K562 (cell line): Measurements from ENCODE around the gene COL4A2. TPM values are rescaled to one million over a fixed set of nuclear protein-coding genes. Genes with fewer than 3 reads are reported as not detected.
A peak's percentile ranks its signal among the peaks of the same experiment; 100 is the strongest.

Experiments
- ATAC-seq: fragments of 200-7000 bp; cut with Tn5 transposase; 3 replicates; pipeline ENCODE4 v1.9.1; 2020; ENCODE audit warnings: moderate library complexity
- BruUV-seq: library from RNA; stranded (reverse); fragments of 400-500 nt; replicated peaks from 2 replicates; lab custom pipeline; 2021; lab: Mats Ljungman, UMichigan
- CTCF ChIA-PET: fragments of 300-600 bp; formaldehyde crosslinking; extraction: SDS; loops from one replicate; lab custom pipeline; 2021; ENCODE audit warnings: low intra/inter-chr PET ratio; lab: Yijun Ruan, JAX
- POLR2A ChIA-PET: fragments of 300-600, 350-650 bp; sonication (Branson Sonifier 250); formaldehyde crosslinking; extraction: SDS; loops from one replicate; lab custom pipeline; 2021; ENCODE audit warnings: antibody characterized with exemption, inconsistent platforms; lab: Yijun Ruan, JAX
- DNase-seq, 4 experiments: peaks; one replicate each; pipeline versions ENCODE4 v3.0.0 to v3.0.0-alpha.2; 2011 to 2018; ENCODE audit warnings: low spot score in 3 of 4, mixed read lengths in 3 of 4; ENCODE audit errors: extremely low read depth in 1 of 4
- FAIRE-seq: peaks from 2 replicates; lab custom pipeline; 2011; peaks lifted over from hg19 to GRCh38; lab: Jason Lieb, UNC
- H2AFZ ChIP-seq: 2 replicates; pipeline ENCODE4 v1.6.0; 2011; ENCODE audit warnings: low read depth, low read length, control low read depth, inconsistent platforms
- H3K27ac ChIP-seq: fragments of 200-600 bp; 3 replicates; pipeline ENCODE4 v1.8.0; 2011; ENCODE audit warnings: low read depth, mild to moderate bottlenecking, control low read depth, inconsistent platforms, low read length, moderate library complexity, mixed read lengths; ENCODE audit errors: extremely low read depth
- H3K27me3 ChIP-seq, 2 experiments: fragments of 300-600 bp in 1 of 2; 2 replicates in 1 of 2; 3 replicates in 1 of 2; pipeline versions ENCODE4 v1.6.0 to v1.8.0; 2011; ENCODE audit warnings: inconsistent platforms in 2 of 2, low read length in 2 of 2, mild to moderate bottlenecking in 1 of 2, mixed read lengths in 1 of 2, moderate library complexity in 1 of 2; ENCODE audit not compliant: control insufficient read depth in 2 of 2, insufficient read depth in 2 of 2
- H3K36me3 ChIP-seq: fragments of 300-600 bp; 3 replicates; pipeline ENCODE4 v1.8.0; 2011; ENCODE audit warnings: mild to moderate bottlenecking, low read length, inconsistent platforms; ENCODE audit not compliant: control insufficient read depth, insufficient read depth
- H3K4me1 ChIP-seq, 2 experiments: fragments of 200-600 bp in 1 of 2; replicated peaks in 1 of 2; 2 replicates in 1 of 2; 3 replicates in 1 of 2; pipeline versions ENCODE4 v1.5.1 to v1.8.0; 2011; ENCODE audit warnings: inconsistent platforms in 2 of 2, low read length in 2 of 2, mild to moderate bottlenecking in 1 of 2, mixed read lengths in 1 of 2, moderate library complexity in 1 of 2; ENCODE audit not compliant: control insufficient read depth in 2 of 2, insufficient read depth in 2 of 2
- H3K4me2 ChIP-seq: 2 replicates; pipeline ENCODE4 v1.6.1; 2011; ENCODE audit warnings: low read length, control low read depth, inconsistent platforms, mixed read lengths; ENCODE audit not compliant: insufficient read depth
- H3K4me3 ChIP-seq: fragments of 200-600 bp; sonication (generic), shearing (Covaris generic); 2 replicates; pipeline ENCODE4 v1.5.1; 2016; ENCODE audit warnings: control low read depth, inconsistent platforms
- H3K79me2 ChIP-seq: fragments of 200-600 bp; 3 replicates; pipeline ENCODE4 v1.8.0; 2011; ENCODE audit warnings: low read length, inconsistent platforms; ENCODE audit not compliant: control insufficient read depth, insufficient read depth
- H3K9ac ChIP-seq, 2 experiments: 2 replicates each; pipeline versions ENCODE4 v1.6.0 to v1.6.1; 2011; ENCODE audit warnings: low read depth in 2 of 2, low read length in 2 of 2, control low read depth in 1 of 2, inconsistent platforms in 1 of 2, mild to moderate bottlenecking in 1 of 2, mixed read lengths in 1 of 2; ENCODE audit not compliant: insufficient read depth in 1 of 2
- H3K9me1 ChIP-seq: one replicate; pipeline ENCODE4 v1.6.0; 2011; ENCODE audit warnings: inconsistent platforms, mild to moderate bottlenecking, low read length, moderate library complexity; ENCODE audit not compliant: control insufficient read depth, insufficient read depth
- H3K9me3 ChIP-seq: replicated peaks from 2 replicates; pipeline ENCODE4 v1.5.1; 2011; ENCODE audit warnings: low read depth, low read length, inconsistent platforms; ENCODE audit not compliant: control insufficient read depth, insufficient read depth
- H4K20me1 ChIP-seq: replicated peaks from 2 replicates; pipeline ENCODE4 v1.6.1; 2011; ENCODE audit warnings: low read length, inconsistent platforms, mixed read lengths; ENCODE audit not compliant: control insufficient read depth, insufficient read depth
- CEBPZ ChIP-seq: fragments of 150-350 bp; IDR thresholded peaks from 2 replicates; pipeline ENCODE4 v1.6.1; 2014; ENCODE audit warnings: low read depth, mild to moderate bottlenecking, low read length, borderline replicate concordance
- NR1H2 ChIP-seq: sonication (generic); formaldehyde crosslinking; IDR thresholded peaks from 2 replicates; pipeline ENCODE4 v1.4.0; 2020; ENCODE audit warnings: mild to moderate bottlenecking, missing genetic modification reagents
- SRSF3 ChIP-seq: fragments of 200-400 bp; formaldehyde crosslinking; IDR thresholded peaks from 2 replicates; pipeline ENCODE4 v1.6.1; 2016; ENCODE audit warnings: mild to moderate bottlenecking, low read length, moderate library complexity; ENCODE audit not compliant: insufficient read depth
- ZBTB11 ChIP-seq, 3 experiments: fragments of 200-800 bp in 1 of 3; fragments of 250-450 bp in 1 of 3; fragments of 450-650 bp in 1 of 3; sonication (Bioruptor Pico) in 1 of 3; sonication (Bioruptor generic) in 1 of 3; formaldehyde crosslinking in 1 of 3; IDR thresholded peaks; 2 replicates each; pipeline versions ENCODE4 v1.6.1 to v1.8.0; 2016 to 2022; ENCODE audit warnings: mild to moderate bottlenecking in 2 of 3, missing genetic modification characterization in 2 of 3, missing compliant biosample characterization in 1 of 3, moderate library complexity in 1 of 3
- ZBTB34 ChIP-seq: fragments of 250-450 bp; sonication (Bioruptor Pico); IDR thresholded peaks from 2 replicates; pipeline ENCODE4 v1.8.0; 2021; ENCODE audit warnings: mild to moderate bottlenecking, moderate library complexity
- ZNF316 ChIP-seq: fragments of 450-650 bp; IDR thresholded peaks from 2 replicates; pipeline ENCODE4 v1.6.1; 2016
- WGBS: fragments of 100-300 bp; shearing (Covaris generic); methylation state at CpG from one replicate; pipeline ENCODE4 v1.1.6; 2016; ENCODE audit warnings: low coverage, mixed read lengths; ENCODE audit not compliant: insufficient coverage; ENCODE audit errors: missing lambda C conversion rate; 5-methylcytosine and 5-hydroxymethylcytosine counted together
- in situ Hi-C: fragments of 300-500 bp; cut with MboI; formaldehyde crosslinking; loops from 4 replicates; pipeline ENCODE4 v1.15.0; 2018; ENCODE audit warnings: inconsistent platforms, mixed read lengths
- intact Hi-C: fragments of 100-400 bp; cut with micrococcal nuclease; formaldehyde crosslinking; loops from 2 replicates; pipeline ENCODE4 v1.14.2; 2022
- polyA plus RNA-seq, 8 experiments: library from polyadenylated mRNA; depleted of rRNA in 4 of 8; stranded (reverse) in 5 of 8; unstranded in 3 of 8; fragments of >200 nt; fragmentation: Nextera tagmentation in 2 of 8; fragmentation: Illumina TruSeq in 1 of 8; extraction: Ambion mirVana in 2 of 8; extraction: Trizol in 1 of 8; gene quantifications; 2 replicates each; pipeline versions ENCODE4 v1.2.1 to v1.2.3, GENCODE V29; 2011 to 2014; ENCODE audit warnings: inconsistent platforms in 1 of 8, missing spikeins in 1 of 8
- total RNA-seq, 7 experiments: library from RNA; depleted of rRNA in 6 of 7; stranded (reverse); fragments of >200 nt in 6 of 7; fragmentation: Illumina TruSeq in 2 of 7; extraction: Trizol in 2 of 7; gene quantifications; 2 replicates each; pipeline versions ENCODE4 v1.2.1 to v1.2.3, GENCODE V29; 2011 to 2021; ENCODE audit warnings: low replicate concordance in 1 of 7

The COL4A2 gene
- total and polyA plus RNA-seq, 9 of the 15 experiments (the other 6 are each of a cell fraction or from before 2014, with no cell fraction given): 0.13 to 15.2 (median 8.1) TPM

GRCh38 chr13:110365876-110366275 lies 58.8 kb downstream of the COL4A2 start:
- H3K27ac ChIP-seq: no peak overlapping the region
- H3K9me3 ChIP-seq: no peaks in the 10 kb centered on the region
- WGBS: 0% methylated on average over 3 of the region's 3 CpGs
- TF ChIP-seq ZBTB34 (CRISPR knock-in tag): no peak
- peak; percentile 8; the same call in 1 of the 2 replicates for TF ChIP-seq ZNF316
- TF ChIP-seq, all 486 proteins: peak for 1
- no peak for ATAC-seq
- Histone ChIP-seq H3K9me1 (no peaks in the 10 kb centered on the region), H3K9ac (no peak overlapping the region), H3K36me3 (no peaks in the 10 kb centered on the region), H3K4me1 (no peaks in the 10 kb centered on the region), H3K27me3 (peaks cover 0 to 8% of the 10 kb centered on the region in 2 experiments; a peak in 2 of 5 replicates), H3K79me2 (no peaks in the 10 kb centered on the region), H4K20me1 (no peaks in the 10 kb centered on the region), H3K4me3 (no peak overlapping the region), H2AFZ (no peak overlapping the region), H3K4me2 (no peak overlapping the region)
- DNase-seq: no peak
- FAIRE-seq: no peak
- BruUV-seq: no TSS peak
- intact Hi-C loops (no loop called here), in situ Hi-C loops (no loop called here)
- CTCF ChIA-PET: no interaction called here
- POLR2A ChIA-PET: interaction anchor here (0.6 kb wide), 1 partner anchor 67 kb away, joined by 3 read pairs; no protein-coding TSS in a partner anchor

GRCh38 chr13:110366733-110367132 lies 59.6 kb downstream of the COL4A2 start:
- no peak for DNase-seq
- no peaks in the 10 kb centered on the region for H3K4me1 ChIP-seq
- intact Hi-C loops (no loop called here), in situ Hi-C loops (no loop called here)
- no peak overlapping the region for H2AFZ ChIP-seq
- H3K27ac ChIP-seq: no peak overlapping the region
- H3K27me3 ChIP-seq: peaks cover 0 to 8% of the 10 kb centered on the region in 2 experiments; a peak in 3 of 5 replicates
- no peaks in the 10 kb centered on the region for H3K36me3 ChIP-seq
- no peak overlapping the region for H3K9ac ChIP-seq
- H3K9me3 ChIP-seq: no peaks in the 10 kb centered on the region
- H3K9me1 ChIP-seq: no peaks in the 10 kb centered on the region
- no peaks in the 10 kb centered on the region for H4K20me1 ChIP-seq
- 0% methylated on average over 3 of the region's 3 CpGs for WGBS
- H3K4me3 ChIP-seq: no peak overlapping the region
- H3K79me2 ChIP-seq: no peaks in the 10 kb centered on the region
- BruUV-seq: no TSS peak
- POLR2A ChIA-PET: no interaction called here
- ATAC-seq: no peak
- CTCF ChIA-PET: no interaction called here
- FAIRE-seq: no peak
- H3K4me2 ChIP-seq: no peak overlapping the region
- TF ChIP-seq CEBPZ (no peak), ZBTB11 (CRISPR knock-in tag; IDR thresholded peaks at IDR 0.05) (no peak), SRSF3 (no peak), NR1H2 (CRISPR knock-in tag) (no peak)
